Activated CD8-positive, alpha-beta memory T cell treated with anti-CD3 and anti-CD28 coated beads for 36 hours (primary cell): ENCODE results near the gene ATP13A2. TPM values are rescaled to one million over a fixed set of nuclear protein-coding genes. Genes with fewer than 3 reads are reported as not detected.
"Not testable (repeated sequence)": the region's sequence is repeated elsewhere in the genome, so short reads cannot be mapped to it uniquely, and the experiment has no call there.

ENCODE experiments used
- CTCF ChIA-PET: fragments of 350-600 bp; sonication (Branson Sonifier 250); formaldehyde crosslinking; loops from one replicate; lab custom pipeline; 2021; ENCODE audit warnings: antibody characterized with exemption; lab: Charles Lee
- POLR2A ChIA-PET: fragments of 350-600 bp; sonication (Branson Sonifier 250); formaldehyde crosslinking; loops from one replicate; lab custom pipeline; 2021; ENCODE audit warnings: antibody characterized with exemption; lab: Charles Lee
- total RNA-seq, 2 experiments: library from RNA; stranded (reverse); gene quantifications; one replicate each; pipeline ENCODE4 v1.2.3, GENCODE V29; 2021

The ATP13A2 gene
- total RNA-seq, 2 experiments from 2014 or later = 41.3 to 46.9 TPM

GRCh38 chr1:16969057-16969611 lies 42.6 kb downstream of the ATP13A2 start:
- CTCF ChIA-PET = no interaction called here
- POLR2A ChIA-PET = no interaction called here

DNA sequence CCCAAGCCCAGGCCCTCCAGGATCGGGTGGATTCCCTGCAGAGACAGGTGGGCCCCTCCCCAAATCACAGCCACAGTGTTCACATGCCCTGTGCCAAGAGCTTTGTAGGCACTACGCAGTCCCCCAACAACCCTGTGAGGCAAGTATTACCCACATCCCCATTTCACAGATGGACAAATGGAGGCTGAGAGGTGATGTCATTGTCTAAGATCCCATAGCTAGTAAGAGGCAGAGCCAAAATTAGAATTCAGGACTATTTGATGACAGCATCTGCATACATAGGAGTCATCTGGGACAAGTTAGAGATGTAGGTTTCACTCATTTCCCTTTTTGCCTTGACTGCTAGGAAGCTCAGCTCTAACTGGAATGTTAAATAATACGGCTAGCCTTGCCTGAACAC lies 43.4 kb downstream of the ATP13A2 start:
- CTCF ChIA-PET = no interaction called here
- POLR2A ChIA-PET = no interaction called here

- CTCF ChIA-PET = no interaction called here
- POLR2A ChIA-PET = interaction anchor here (1.2 kb wide), 1 partner anchor 64 kb away, joined by 4 read pairs; no protein-coding TSS in a partner anchor
Measured at GRCh38 chr1:16967962-16968361, 43.8 kb downstream of the ATP13A2 start.

DNA sequence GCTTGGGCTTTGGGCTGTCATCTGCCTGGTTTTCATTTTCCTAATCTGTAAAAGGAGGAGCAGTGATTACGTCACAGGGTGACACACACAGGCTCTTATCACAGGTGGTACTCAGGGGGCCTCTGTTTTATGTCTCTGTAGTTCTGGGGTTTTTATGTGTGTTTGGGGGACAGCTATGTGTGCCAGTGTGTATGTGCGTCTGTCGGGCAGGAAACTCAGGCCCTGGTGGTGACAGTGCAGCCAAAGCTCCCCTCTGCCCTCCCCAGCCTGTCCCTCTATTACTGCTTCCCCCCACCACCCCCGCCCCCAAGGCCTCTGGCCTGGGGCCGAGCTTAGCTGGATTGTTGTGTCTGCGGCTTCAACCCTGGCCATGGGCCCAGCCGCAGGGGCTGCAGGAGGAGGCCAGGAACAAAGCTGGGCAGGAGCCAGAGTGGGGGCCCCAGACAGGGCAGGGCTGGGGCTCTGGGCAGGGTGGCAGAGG lies 44.6 kb downstream of the ATP13A2 start:
- ChIA-PET POLR2A (interaction anchor here (1.2 kb wide), 1 partner anchor 64 kb away, joined by 4 read pairs; no protein-coding TSS in a partner anchor), CTCF (no interaction called here)

DNA sequence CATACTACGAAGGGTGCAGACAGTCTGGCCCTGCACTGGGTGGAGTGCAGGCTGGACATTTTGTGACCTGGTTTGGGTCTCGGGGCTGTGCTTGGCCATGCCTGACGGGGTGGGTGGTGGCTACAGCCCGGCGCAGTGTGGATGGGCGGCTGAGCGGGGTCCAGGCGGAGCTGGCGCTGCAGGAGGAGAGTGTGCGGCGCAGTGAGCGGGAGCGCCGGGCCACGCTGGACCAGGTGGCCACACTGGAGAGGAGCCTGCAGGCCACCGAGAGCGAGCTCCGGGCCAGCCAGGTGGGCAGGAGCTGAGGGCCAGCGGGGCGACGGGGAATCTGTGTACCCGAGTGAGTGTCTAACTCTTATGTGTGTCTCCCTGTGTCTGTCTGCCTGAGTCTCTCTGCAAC lies 45.4 kb downstream of the ATP13A2 start:
- CTCF ChIA-PET = interaction anchor here (1.0 kb wide), 1 partner anchor 14 kb away, joined by 3 read pairs; no protein-coding TSS in a partner anchor
- POLR2A ChIA-PET = no interaction called here

DNA sequence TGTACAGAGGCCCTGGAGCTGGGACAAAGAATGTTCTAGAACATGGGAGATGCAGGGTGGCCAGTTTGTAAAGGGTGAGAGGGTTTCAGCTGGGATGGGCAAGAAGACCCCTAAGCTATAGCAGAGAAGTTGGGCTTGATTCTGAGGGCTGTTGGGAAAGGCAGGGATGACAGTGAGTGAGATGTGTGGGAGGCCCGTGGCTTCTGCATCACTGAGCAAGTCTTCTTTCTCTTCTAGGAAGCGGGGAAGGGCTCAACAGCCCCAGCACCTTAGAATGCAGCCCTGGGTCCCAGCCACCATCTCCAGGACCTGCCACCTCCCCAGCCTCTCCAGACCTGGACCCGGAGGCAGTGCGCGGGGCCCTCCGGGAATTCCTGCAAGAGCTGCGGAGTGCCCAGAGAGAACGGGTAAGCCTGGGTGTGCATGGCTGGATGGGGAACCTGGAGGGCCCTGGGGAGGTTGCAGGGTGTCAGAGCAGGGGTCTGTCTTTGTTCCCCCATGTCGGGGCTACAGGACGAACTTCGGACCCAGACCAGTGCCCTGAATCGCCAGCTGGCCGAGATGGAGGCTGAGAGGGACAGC lies 46.2 kb downstream of the ATP13A2 start:
- CTCF ChIA-PET = interaction anchor here (0.6 kb wide), 1 partner anchor 33 kb away, joined by 4 read pairs; no protein-coding TSS in a partner anchor
- POLR2A ChIA-PET = no interaction called here

DNA sequence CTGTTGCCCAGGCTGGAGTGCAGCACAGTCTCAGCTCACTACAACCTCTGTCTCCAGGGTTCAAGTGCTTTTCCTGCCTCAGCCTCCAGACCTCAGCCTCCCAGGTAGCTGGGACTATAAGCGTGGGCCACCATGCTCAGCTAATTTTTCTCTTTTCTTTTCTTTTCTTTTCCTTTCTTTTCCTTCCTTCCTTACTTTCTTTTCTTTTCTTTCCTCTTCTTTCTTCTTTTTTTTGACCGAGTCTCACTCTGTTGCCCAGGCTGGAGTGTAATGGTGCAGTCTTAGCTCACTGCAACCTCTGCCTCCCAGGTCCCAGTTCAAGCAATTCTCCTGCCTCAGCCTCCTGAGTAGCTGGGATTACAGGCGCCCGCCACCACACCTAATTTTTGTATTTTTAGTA lies 47.6 kb downstream of the ATP13A2 start:
- CTCF ChIA-PET = interaction anchor here (0.9 to 1.7 kb wide), 2 partner anchors 9 to 12 kb away, joined by 3 to 4 read pairs; no protein-coding TSS in a partner anchor
- POLR2A ChIA-PET = not testable (repeated sequence)

GRCh38 chr1:16961297-16962133 lies 50.2 kb downstream of the ATP13A2 start:
- ChIA-PET CTCF (interaction anchor here (1.0 to 2.6 kb wide), 4 partner anchors 10 to 47 kb away, joined by 3 to 15 read pairs (median 3); partner anchors contain the start of gene CROCC), POLR2A (interaction anchor here (0.5 kb wide), 1 partner anchor 19 kb away, joined by 4 read pairs; the partner anchor contains the start of gene MFAP2)

GRCh38 chr1:16960560-16961296 lies 51.0 kb downstream of the ATP13A2 start:
- CTCF ChIA-PET = interaction anchor here (1.0 to 2.6 kb wide), 5 partner anchors 9 to 46 kb away, joined by 3 to 15 read pairs (median 3); partner anchors contain the start of gene CROCC

DNA sequence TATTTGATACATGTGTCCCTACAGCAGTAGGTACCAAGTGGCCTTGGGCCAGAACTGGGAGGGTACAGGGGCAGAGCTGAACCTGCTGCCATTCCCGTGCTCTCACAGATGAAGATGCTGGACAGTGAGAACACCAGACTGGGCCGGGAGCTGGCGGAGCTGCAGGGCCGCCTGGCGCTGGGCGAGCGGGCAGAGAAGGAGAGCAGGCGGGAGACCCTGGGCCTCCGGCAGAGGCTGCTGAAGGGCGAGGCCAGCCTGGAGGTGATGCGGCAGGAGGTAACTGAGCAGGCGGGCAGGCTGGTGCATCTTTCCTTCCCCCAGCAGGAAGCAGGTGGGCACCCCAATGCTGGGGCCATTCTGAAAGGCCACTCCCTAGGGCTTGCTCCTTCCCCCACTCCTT lies 53.3 kb downstream of the ATP13A2 start:
- ChIA-PET CTCF (no interaction called here), POLR2A (no interaction called here)

More at GRCh38 chr1:16960560-16961296, 51.0 kb downstream of the ATP13A2 start:
- POLR2A ChIA-PET = interaction anchor here (0.5 kb wide), 1 partner anchor 57 kb away, joined by 3 read pairs; no protein-coding TSS in a partner anchor

DNA sequence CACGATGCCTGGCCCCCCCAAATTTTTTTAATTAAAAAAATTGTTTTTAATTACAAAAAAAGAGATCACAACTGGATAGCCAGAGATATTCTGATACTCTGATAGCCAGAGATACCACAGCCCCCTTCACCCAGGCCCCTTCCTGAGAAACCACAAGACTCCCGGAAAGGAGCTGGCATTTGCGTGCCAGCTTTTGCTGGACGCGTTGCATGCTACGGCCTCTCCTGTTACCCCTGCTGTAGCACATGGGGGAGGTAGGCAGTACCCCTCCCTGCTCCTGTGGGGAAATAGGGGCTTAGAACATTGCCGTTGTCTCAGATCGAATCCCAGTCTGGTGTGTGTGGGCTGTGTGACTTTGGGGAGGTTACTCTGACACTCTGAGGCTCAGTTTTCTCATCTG lies 54.0 kb downstream of the ATP13A2 start:
- ChIA-PET CTCF (no interaction called here), POLR2A (no interaction called here)

GRCh38 chr1:16956775-16957174 lies 55.0 kb downstream of the ATP13A2 start:
- ChIA-PET CTCF (interaction anchor here (0.7 kb wide), 1 partner anchor 40 kb away, joined by 4 read pairs; no protein-coding TSS in a partner anchor), POLR2A (no interaction called here)

DNA sequence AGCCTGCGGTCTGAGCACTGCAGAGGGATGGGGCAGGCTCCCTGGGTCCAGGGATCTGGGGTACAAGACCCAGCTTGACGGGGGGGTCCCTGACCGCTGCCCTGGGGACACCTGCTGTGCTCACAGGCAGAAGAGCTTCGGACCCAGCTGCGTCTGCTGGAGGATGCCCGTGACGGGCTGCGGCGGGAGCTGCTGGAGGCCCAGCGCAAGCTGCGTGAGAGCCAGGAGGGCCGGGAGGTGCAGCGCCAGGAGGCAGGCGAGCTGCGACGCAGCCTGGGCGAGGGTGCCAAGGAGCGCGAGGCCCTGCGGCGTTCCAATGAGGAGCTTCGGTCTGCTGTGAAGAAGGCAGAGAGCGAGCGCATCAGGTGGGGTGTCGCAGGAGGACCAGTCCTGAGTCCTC lies 56.5 kb downstream of the ATP13A2 start:
- CTCF ChIA-PET = interaction anchor here (1.0 to 1.1 kb wide), 2 partner anchors 9 to 25 kb away, joined by 3 read pairs; no protein-coding TSS in a partner anchor
- POLR2A ChIA-PET = no interaction called here

DNA sequence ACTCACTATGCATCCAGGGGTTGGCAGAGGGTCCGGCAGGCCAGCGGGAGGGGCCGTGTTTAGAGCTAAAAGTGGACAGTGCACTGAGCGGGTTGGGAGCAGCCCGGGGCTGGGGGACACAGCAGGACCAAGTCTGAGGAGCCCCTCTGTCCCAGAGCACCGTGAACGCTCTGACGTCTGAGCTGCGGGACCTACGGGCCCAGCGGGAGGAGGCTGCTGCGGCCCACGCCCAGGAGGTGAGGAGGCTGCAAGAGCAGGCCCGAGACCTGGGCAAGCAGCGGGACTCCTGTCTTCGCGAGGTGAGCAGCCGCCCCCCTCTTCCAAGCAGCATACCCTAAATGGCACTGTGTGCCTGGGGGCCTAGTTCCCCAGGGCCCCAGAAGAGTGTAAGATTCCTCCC lies 57.1 kb downstream of the ATP13A2 start:
- CTCF ChIA-PET = interaction anchor here (1.1 kb wide), 1 partner anchor 9 kb away, joined by 3 read pairs; no protein-coding TSS in a partner anchor
- POLR2A ChIA-PET = no interaction called here

GRCh38 chr1:16952376-16952775 lies 59.4 kb downstream of the ATP13A2 start:
- POLR2A ChIA-PET = not testable (repeated sequence)
- CTCF ChIA-PET = interaction anchor here (0.5 to 2.2 kb wide), 7 partner anchors 9 to 321 kb away, joined by 3 to 15 read pairs (median 3); no protein-coding TSS in a partner anchor

DNA sequence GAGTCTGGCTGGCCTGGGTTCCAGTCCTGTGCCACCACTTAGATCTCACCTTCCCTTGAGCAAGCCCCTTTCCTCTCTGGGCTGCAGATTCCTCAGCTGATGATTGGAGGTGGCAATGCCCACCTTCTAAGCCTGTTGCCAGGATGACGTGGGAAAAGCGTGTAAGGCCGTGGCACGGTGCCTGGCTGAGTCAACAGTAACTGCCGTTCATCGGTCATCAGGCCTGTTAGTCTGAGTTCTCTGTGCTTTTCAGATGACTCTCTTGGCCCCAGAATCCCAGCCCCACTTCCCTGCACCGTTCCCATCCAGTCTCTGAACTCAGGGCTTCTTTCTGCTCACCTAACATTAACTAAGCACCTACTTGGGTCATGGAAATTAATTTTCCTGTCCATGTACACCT lies 62.7 kb downstream of the ATP13A2 start:
- POLR2A ChIA-PET = not testable (repeated sequence)
- CTCF ChIA-PET = interaction anchor here (1.1 kb wide), 1 partner anchor 12 kb away, joined by 3 read pairs; no protein-coding TSS in a partner anchor

DNA sequence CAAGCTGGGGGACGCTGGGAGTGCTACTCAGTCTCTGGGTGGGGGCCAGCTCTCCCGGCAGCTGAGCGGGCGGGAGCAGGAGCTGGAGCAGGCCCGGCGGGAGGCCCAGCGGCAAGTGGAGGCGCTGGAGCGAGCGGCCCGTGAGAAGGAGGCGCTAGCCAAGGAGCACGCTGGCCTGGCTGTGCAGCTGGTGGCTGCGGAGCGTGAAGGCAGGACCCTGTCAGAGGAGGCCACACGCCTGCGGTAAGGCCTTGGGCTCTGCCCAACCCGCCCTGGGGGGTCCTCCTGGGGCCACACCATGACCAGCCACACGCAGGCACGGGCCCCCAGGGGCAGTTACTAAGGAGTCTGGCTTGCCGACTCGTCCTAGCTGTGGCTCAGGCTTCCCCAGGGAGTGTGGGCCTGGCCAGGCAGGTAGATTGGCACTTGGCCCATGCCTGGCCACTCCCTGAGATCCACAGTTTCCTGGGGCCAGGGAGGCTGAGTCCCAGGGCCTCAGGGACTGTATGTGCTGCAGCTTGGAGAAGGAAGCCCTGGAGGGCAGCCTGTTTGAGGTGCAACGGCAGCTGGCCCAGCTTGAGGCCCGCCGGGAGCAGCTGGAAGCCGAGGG lies 63.3 kb downstream of the ATP13A2 start:
- CTCF ChIA-PET = interaction anchor here (0.7 to 1.1 kb wide), 3 partner anchors 13 to 327 kb away, joined by 3 to 4 read pairs (median 3); no protein-coding TSS in a partner anchor

GRCh38 chr1:16946646-16947045 lies 65.1 kb downstream of the ATP13A2 start:
- ChIA-PET CTCF (interaction anchor here (1.4 kb wide), 1 partner anchor 14 kb away, joined by 3 read pairs; no protein-coding TSS in a partner anchor), POLR2A (no interaction called here)

More for the DNA sequence above, 63.3 kb downstream of the ATP13A2 start:
- POLR2A ChIA-PET = not testable (repeated sequence)
